Measurements from ENCODE around the gene MUC3A.
"Not testable (repeated sequence)": the region's sequence is repeated elsewhere in the genome, so short reads cannot be mapped to it uniquely, and the experiment has no call there.

Gene MUC3A

DNA sequence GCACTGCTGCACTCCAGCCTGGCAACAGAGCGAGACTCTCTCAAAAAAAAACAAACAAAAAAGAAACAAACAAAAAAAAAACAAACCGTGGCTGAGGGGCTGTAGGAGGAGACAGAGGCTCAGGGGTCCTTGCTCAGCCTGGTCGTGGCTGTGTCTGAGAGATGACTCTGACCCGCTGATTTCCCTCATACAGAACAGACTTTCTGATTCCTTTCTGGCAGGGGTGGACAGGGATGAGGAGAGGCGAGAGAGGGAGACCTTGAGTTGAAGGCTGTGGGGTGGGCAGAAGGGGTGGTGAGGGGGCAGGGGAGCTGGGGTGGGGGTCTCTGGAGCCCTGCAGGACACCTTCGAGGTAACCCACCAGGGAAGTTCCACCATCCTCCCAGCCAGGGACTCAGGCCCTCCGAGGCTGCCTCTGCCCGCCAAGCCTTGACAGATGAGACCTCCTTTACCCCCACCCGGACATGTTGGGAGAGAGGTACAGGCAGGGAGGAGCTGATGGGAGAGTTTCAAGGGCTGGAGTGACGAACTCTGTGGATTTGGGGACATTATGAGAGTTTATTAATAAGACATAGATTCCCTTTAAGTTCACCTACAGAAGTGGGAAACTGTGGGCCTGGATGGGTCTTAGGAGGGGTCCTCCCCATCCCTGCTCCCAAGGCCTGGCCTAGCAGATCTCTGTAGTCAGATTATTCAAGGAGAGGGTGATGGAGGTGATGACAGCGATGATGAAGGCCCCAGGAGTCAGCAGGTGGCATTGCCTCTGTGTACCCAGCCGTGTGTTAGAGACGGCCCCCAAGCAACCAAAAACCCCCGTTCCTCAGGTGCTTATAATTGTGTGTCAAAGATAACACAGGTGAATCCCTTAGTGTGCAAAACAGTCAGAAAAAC lies 22.0 kb downstream of the MUC3A start:
- no peak for DNase-seq (ENCODE audit: low read depth)

DNA sequence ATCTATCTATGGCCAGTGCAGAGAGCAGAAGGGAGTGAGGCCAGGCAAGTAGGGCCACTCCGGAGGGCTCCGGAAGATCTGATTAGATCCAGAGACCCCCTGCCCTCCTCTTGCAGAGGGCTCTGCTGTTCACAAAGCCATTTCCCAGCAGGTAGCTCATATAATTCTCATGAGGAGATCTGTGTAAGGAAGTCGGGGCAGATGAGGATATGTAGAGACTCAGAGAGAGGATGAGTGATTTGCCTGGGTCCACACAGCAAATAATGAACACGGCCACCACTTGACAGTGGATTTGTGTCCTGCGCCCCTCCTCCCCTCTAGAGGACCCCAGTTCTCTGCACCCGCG lies 22.6 kb downstream of the MUC3A start:
- DNase-seq (ENCODE audit: low read depth) = no peak

DNA sequence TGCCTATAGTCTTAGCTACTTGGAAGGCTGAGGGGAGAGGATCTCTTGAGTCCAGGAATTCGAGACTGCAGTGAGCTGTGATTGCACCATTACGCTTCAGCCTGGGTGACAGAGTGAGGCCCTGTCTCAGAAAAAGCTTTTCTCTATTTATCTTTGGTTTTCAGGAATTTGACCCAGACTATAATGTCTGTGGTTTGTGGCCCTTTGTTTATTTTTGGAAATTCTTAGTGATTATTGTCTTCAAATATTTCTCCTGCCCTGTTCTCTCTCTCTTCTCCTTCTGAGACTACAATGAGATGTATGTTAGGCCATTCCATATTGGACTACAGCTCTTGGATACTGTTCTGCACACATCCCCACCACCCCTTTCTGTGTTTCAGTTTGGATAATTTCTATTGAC lies 24.7 kb downstream of the MUC3A start:
- no peak for DNase-seq (ENCODE audit: low read depth)

DNA sequence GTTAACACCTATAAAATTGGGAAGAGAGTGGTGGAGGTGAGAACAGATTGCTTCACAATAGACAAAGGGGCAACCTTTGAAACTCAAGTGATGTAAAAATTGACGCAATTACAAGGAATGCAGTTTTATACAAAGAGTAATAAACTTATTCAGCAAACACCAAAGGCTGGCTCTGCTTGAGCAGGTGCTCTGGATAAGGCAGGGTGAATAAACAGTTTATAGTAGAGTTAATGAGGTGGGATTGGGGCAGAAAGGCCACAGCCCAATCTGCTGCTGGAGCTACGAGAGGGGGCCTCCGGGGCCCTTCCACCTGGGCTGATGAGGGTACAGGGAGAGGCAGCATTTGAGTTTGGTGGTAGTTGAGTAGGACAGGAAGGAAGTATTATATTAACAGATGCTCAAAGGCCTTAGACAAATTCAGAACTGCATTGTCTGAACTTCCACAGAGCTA lies 26.1 kb downstream of the MUC3A start:
- no peak for DNase-seq (ENCODE audit: low read depth)

DNA sequence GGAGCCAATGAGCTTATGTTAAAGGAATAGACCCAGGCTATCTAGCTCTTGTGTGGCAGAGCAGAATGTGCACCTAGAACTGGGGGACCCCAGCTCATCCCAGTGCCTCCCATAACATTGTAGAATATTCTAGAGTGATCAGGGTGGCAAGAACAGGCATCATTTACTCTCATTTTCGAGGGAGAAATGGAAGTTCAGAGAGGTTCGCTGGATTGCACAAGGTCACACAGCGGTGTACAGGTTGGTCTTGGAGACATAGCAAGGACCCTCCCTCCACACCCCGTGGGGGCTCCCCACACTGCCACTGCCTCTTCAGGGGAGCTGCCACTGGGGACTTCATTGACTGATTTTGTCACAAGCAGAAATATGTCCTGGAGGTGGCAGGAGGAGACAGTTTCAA lies 29.0 kb downstream of the MUC3A start:
- DNase-seq (ENCODE audit: low read depth) = no peak

DNA sequence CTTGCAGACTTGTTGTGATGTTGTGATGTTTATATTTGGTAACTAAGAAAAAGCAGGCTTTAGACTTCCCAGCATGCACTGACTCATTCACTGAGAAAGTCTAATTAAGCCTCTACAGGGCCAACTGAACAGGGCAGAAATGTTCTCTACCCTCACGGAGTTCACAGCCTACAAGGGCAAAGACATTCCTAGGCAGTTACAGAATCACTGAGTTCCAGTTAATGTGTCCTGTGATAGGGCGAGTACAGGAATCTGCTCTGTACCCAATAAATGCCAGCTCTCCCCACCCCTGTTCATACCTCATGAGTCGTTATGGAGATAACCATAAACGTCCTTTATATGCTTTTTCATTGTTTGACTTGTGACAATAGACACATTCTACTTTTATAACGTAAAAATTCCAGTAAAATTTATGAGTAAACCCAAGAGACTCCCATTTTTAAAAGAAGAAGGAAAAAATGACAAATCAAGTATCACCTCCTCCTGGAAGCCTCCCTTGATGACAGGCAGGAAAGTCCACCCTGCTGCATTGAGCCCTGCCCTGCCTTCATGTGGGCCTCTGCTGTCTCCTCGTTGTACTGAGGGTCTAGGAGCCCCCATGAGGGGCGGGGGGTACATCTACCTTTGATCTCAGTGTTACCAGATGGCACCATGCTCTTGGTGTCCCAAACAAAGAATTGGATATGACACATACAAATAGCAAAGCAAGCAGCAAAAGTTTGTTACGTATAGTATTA lies 34.3 kb downstream of the MUC3A start:
- DNase-seq (ENCODE audit: low read depth) = no peak

DNA sequence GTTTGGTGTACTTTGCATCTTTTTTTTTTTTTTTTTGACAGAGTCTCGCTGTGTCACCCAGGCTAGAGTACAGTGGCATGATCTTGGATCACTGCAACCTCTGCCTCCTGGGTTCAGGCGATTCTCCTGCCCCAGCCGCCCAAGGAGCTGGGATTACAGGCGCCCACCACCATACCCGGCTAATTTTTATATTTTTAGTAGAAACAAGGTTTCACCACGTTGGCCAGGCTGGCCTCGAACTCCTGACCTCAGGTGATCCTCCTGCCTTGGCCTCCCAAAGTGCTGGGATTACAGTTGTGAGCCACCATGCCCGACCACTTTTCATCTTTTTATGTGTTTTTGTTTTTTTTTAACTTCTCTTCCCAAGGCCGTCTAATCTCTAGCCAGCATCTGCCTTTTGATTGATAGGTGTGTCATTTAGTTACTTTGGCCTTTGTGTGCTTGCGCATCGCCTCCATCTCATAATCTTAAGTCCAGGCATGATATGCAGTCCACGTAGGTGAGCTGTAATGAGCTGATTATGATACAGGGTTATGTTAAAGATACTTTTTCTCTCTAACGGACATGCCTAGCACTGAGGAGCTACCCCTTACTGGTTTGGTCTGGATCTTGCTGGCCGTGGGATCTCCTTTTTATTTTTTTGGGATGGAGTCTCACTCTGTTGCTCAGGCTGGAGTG lies 35.0 kb downstream of the MUC3A start:
- DNase-seq (ENCODE audit: low read depth) = not testable (repeated sequence)

DNA sequence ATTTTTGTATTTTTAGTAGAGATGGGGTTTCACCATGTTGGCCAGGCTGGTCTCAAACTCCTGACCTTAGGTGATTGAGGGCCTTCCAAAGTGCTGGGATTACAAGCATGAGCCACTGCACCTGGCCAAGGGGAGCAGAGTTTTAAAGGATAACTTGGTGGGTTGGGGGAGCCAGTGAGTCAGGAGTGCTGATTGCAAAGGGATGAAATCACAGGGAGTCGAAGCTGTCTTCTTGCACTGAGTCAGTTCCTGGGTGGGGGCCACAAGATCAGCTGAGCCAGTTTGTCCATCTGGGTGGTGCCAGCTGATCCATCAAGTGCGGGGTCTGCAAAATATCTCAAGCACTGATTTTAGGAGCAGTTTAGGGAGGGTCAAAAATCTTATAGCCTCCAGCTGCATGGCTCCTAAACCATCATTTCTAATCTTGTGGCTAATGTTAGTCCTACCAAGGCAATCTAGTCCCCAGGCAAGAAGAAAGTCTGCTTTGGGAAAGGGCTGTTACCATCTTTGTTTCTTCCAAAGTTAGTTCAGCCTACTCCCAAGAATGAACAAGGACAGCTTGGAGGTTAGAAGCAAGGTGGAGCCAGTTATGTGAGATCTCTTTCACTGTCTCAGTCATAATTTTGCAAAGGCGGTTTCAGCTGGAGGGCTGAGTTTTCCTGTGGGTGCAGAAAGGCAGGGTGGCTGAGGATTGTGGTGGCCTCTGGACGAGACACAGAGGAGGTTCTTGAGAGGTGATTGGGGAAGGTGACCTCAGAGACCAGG lies 35.9 kb downstream of the MUC3A start:
- not testable (repeated sequence) for DNase-seq (ENCODE audit: low read depth)

DNA sequence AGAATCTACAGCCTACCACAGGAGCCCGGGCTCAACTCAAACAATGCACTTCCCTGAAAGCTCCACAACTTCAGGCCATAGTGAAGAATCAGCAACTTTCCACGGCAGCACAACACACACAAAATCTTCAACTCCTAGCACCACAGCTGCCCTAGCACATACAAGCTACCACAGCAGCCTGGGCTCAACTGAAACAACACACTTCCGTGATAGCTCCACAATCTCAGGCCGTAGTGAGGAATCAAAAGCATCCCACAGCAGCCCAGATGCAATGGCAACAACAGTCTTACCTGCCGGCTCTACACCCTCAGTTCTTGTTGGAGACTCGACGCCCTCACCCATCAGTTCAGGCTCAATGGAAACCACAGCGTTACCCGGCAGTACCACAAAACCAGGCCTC lies 42.3 kb downstream of the MUC3A start:
- no peak for DNase-seq (ENCODE audit: low read depth)

DNA sequence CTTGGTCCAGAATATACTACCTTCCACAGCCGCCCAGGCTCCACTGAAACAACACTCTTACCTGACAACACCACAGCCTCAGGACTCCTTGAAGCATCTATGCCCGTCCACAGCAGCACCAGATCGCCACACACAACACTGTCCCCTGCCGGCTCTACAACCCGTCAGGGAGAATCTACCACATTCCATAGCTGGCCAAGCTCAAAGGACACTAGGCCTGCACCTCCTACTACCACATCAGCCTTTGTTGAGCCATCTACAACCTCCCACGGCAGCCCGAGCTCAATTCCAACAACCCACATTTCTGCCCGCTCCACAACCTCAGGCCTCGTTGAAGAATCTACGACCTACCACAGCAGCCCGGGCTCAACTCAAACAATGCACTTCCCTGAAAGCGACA lies 42.9 kb downstream of the MUC3A start:
- DNase-seq (ENCODE audit: low read depth) = not testable (repeated sequence)

DNA sequence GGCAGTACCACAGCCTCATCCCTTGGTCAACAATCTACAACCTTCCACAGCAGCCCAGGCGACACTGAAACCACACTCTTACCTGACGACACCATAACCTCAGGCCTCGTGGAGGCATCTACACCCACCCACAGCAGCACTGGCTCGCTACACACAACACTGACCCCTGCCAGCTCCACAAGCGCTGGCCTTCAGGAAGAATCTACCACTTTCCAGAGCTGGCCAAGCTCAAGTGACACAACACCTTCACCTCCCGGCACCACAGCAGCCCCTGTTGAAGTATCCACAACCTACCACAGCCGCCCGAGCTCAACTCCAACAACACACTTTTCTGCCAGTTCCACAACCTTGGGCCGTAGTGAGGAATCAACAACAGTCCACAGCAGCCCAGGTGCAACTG lies 45.3 kb downstream of the MUC3A start:
- DNase-seq (ENCODE audit: low read depth) = not testable (repeated sequence)

DNA sequence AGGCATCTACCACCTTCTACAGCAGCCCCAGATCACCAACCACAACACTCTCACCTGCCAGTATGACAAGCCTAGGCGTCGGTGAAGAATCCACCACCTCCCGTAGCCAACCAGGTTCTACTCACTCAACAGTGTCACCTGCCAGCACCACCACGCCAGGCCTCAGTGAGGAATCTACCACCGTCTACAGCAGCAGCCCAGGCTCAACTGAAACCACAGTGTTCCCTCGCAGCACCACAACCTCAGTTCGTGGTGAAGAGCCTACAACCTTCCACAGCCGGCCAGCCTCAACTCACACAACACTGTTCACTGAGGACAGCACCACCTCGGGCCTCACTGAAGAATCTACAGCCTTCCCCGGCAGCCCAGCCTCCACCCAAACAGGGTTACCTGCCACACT lies 49.2 kb downstream of the MUC3A start:
- DNase-seq (ENCODE audit: low read depth) = not testable (repeated sequence)

DNA sequence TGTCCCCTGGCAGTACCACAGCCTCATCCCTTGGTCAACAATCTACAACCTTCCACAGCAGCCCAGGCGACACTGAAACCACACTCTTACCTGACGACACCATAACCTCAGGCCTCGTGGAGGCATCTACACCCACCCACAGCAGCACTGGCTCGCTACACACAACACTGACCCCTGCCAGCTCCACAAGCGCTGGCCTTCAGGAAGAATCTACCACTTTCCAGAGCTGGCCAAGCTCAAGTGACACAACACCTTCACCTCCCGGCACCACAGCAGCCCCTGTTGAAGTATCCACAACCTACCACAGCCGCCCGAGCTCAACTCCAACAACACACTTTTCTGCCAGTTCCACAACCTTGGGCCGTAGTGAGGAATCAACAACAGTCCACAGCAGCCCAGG lies 50.0 kb downstream of the MUC3A start:
- DNase-seq (ENCODE audit: low read depth) = not testable (repeated sequence)

DNA sequence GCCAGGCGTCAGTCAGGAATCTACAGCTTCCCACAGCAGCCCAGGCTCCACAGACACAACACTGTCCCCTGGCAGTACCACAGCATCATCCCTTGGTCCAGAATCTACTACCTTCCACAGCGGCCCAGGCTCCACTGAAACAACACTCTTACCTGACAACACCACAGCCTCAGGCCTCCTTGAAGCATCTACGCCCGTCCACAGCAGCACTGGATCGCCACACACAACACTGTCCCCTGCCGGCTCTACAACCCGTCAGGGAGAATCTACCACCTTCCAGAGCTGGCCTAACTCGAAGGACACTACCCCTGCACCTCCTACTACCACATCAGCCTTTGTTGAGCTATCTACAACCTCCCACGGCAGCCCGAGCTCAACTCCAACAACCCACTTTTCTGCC lies 50.7 kb downstream of the MUC3A start:
- DNase-seq (ENCODE audit: low read depth) = not testable (repeated sequence)

DNA sequence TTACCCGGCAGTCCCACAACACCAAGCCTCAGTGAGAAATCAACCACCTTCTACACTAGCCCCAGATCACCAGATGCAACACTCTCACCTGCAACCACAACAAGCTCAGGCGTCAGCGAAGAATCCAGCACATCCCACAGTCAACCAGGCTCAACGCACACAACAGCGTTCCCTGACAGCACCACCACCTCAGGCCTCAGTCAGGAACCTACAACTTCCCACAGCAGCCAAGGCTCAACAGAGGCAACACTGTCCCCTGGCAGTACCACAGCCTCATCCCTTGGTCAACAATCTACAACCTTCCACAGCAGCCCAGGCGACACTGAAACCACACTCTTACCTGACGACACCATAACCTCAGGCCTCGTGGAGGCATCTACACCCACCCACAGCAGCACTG lies 53.0 kb downstream of the MUC3A start:
- not testable (repeated sequence) for DNase-seq (ENCODE audit: low read depth)

DNA sequence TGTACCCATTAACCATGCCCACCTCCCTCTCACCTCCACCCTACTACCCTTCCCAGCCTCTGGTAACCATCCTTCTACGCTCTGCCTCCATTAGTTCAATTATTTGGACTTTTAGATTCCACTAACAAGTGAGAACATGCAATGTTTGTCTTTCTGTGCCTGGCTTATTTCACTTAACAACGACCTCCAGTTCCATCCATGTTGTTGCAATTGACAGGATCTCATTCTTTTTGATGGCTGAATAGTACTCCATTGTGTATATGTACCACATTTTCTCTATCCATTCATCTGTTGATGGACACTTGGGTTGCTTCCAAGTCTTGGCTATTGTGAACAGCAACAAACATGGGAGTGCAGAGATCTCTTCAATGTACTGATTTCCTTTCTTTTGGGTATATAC lies 58.0 kb downstream of the MUC3A start:
- not testable (repeated sequence) for DNase-seq (ENCODE audit: low read depth)

DNA sequence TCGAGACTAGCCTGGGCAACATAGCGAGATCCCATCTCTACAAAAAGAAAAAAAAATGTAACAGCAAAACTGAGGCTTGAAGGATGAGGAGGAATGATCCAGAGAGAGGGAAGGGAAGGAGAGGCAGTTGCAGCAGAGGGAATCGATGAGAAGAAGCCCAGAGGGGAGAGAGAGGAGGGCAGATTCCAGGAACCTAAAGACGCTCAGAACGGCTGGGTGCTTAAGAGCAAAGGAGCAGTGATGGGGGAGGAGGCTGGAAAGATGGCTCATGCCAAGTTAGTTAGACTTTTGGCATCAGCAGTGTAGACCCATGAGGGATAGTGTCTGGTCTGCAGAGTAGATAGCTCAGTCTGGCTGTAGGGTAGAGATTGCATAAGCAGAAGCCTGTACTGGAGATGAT lies 60.3 kb downstream of the MUC3A start:
- DNase-seq (ENCODE audit: low read depth) = no peak

DNA sequence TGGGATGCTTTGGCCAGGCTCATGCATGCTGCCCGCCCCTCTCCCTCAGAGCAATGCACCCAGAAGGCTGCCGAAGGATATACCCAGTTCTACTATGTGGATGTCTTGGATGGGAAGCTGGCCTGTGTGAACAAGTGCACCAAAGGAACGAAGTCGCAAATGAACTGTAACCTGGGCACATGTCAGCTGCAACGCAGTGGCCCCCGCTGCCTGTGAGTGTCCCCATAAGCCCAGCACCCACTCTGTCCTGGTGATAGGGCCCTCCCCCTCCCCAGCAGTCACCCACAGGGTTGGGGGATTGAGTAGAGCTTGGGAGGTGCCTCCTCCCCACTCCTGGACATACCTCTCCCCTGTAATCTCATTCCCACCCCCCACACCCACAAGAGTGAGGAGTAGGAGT lies 63.6 kb downstream of the MUC3A start:
- no peak for DNase-seq (ENCODE audit: low read depth)

DNA sequence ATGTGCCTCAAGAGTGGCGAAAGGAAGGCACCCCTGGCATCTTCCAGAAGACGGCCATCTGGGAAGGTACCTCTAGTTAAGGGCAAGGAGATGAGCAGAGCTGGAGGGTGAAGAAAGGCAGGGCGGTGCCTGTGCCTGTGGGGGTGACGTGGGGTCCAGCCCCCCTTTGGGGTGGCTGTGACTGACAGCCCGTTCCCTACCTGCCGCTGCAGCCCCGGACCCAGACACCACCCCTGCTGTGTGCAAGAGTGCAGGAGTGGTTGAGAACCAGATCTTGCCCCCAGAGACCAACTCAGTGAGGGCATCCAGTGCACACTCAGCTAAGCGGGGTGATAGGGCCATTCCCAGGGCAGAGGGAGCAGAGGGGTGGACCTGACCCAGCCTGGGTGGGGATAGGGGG lies 66.3 kb downstream of the MUC3A start:
- no peak for DNase-seq (ENCODE audit: low read depth)

DNA sequence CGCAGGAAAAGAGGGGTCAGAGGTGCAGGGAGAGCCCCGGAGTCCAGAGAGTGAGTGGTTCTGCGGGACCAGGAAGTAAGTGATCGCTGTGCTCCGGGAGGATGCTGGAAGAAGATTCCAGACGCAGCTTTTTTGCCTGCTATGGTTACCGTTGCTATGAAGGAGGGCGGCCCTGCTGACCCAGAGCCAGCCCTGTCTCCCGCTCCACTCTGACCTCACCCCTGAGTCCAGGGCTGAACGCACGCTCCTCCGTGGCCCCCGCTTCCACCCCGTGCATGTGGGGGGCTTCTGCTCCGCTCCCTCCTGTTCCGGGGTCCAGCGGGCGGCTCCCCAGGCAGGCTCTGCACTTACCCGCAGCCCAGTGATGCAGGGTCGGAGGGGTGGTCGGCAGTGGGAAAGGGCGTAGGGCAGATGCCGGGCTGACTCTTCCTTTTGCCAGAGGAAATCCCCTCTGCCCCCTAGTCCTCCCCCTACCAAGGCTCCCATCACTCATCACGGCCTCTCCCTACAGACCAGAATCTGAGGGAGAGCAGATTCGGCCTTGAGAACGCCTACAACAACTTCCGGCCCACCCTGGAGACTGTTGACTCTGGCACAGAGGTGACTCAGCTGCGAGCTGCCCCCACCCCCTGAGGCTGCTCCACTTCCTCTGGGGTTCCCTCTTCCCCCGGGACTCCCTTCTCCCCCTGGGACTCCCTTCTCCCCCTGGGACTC lies 67.9 kb downstream of the MUC3A start:
- DNase-seq (ENCODE audit: low read depth) = peak; percentile 30

Measured in CMK (cell line).